ENCODE results near the gene BTBD17.
A peak's percentile ranks its signal among the peaks of the same experiment; 100 is the strongest.
"Not testable (repeated sequence)": the region's sequence is repeated elsewhere in the genome, so short reads cannot be mapped to it uniquely, and the experiment has no call there.

Gene BTBD17

GRCh38 chr17:74361230-74362068, at the start of gene BTBD17:
BTBD17 (minus strand) TSS chr17:74361868; CDS start chr17:74361819, 49 bp downstream.
- Mint-ChIP-seq H3K36me3 (ENCODE audit: insufficient read depth) (peaks cover 3% of the 10 kb centered on the region), H3K4me3 (no peak within 1 kb of the TSS), H3K27me3 (peaks cover 38% of the 10 kb centered on the region), H3K4me1 (no peaks in the 10 kb centered on the region), H3K27ac (ENCODE audit: low read depth) (no peak within 1 kb of the TSS), H3K9me3 (no peaks in the 10 kb centered on the region)
- no peak for DNase-seq (ENCODE audit: low spot score in 2 of 2)
- peak; percentile 43 for ATAC-seq (replicated peaks; ENCODE audit: extremely low read depth, poor library complexity, severe bottlenecking)

GRCh38 chr17:74410001-74410443, 48.4 kb upstream of the BTBD17 start:
- no peaks in the 10 kb centered on the region for H3K4me1 Mint-ChIP-seq
- no peaks in the 10 kb centered on the region for H3K36me3 Mint-ChIP-seq (ENCODE audit: insufficient read depth)
- H3K4me3 Mint-ChIP-seq: no peak overlapping the region
- peaks cover 20% of the 10 kb centered on the region for H3K27me3 Mint-ChIP-seq
- ATAC-seq (replicated peaks; ENCODE audit: extremely low read depth, poor library complexity, severe bottlenecking): no peak
- no peak overlapping the region for H3K27ac Mint-ChIP-seq (ENCODE audit: low read depth)
- no peak for DNase-seq (ENCODE audit: low spot score in 2 of 2)
- no peaks in the 10 kb centered on the region for H3K9me3 Mint-ChIP-seq

- no peaks in the 10 kb centered on the region for H3K4me1 Mint-ChIP-seq
- ATAC-seq (replicated peaks; ENCODE audit: extremely low read depth, poor library complexity, severe bottlenecking): no peak
- H3K36me3 Mint-ChIP-seq (ENCODE audit: insufficient read depth): no peaks in the 10 kb centered on the region
Measured at GRCh38 chr17:74408815-74409214, 47.1 kb upstream of the BTBD17 start.

GRCh38 chr17:74408262-74408661, 46.6 kb upstream of the BTBD17 start:
- no peak for DNase-seq (ENCODE audit: low spot score in 2 of 2)
- no peak for ATAC-seq (replicated peaks; ENCODE audit: extremely low read depth, poor library complexity, severe bottlenecking)
- Mint-ChIP-seq H3K36me3 (ENCODE audit: insufficient read depth) (no peaks in the 10 kb centered on the region), H3K27me3 (peaks cover 23% of the 10 kb centered on the region), H3K9me3 (no peaks in the 10 kb centered on the region), H3K4me1 (no peaks in the 10 kb centered on the region), H3K27ac (ENCODE audit: low read depth) (no peak overlapping the region), H3K4me3 (no peak overlapping the region)

More at GRCh38 chr17:74408815-74409214, 47.1 kb upstream of the BTBD17 start:
- H3K4me3 Mint-ChIP-seq: no peak overlapping the region
- H3K9me3 Mint-ChIP-seq: no peaks in the 10 kb centered on the region
- no peak for DNase-seq (ENCODE audit: low spot score in 2 of 2)
- no peak overlapping the region for H3K27ac Mint-ChIP-seq (ENCODE audit: low read depth)
- H3K27me3 Mint-ChIP-seq: peaks cover 29% of the 10 kb centered on the region

GRCh38 chr17:74407384-74407783, 45.7 kb upstream of the BTBD17 start:
- H3K4me1 Mint-ChIP-seq: no peaks in the 10 kb centered on the region
- H3K36me3 Mint-ChIP-seq (ENCODE audit: insufficient read depth): no peaks in the 10 kb centered on the region
- H3K27ac Mint-ChIP-seq (ENCODE audit: low read depth): no peak overlapping the region
- peaks cover 21% of the 10 kb centered on the region for H3K27me3 Mint-ChIP-seq
- no peak overlapping the region for H3K4me3 Mint-ChIP-seq
- no peaks in the 10 kb centered on the region for H3K9me3 Mint-ChIP-seq
- DNase-seq (ENCODE audit: low spot score in 2 of 2) (no peak), ATAC-seq (replicated peaks; ENCODE audit: extremely low read depth, poor library complexity, severe bottlenecking) (no peak)

- H3K9me3 Mint-ChIP-seq; ATAC-seq (replicated peaks; ENCODE audit: extremely low read depth, poor library complexity, severe bottlenecking); H3K27ac Mint-ChIP-seq (ENCODE audit: low read depth); H3K4me3 Mint-ChIP-seq; H3K27me3 Mint-ChIP-seq; H3K4me1 Mint-ChIP-seq; H3K36me3 Mint-ChIP-seq (ENCODE audit: insufficient read depth); DNase-seq (ENCODE audit: low spot score in 2 of 2): not testable (repeated sequence)
Measured at GRCh38 chr17:74405311-74405710, 43.6 kb upstream of the BTBD17 start.

- H3K4me3 Mint-ChIP-seq: no peak overlapping the region
- H3K4me1 Mint-ChIP-seq: no peaks in the 10 kb centered on the region
- H3K27ac Mint-ChIP-seq (ENCODE audit: low read depth): no peak overlapping the region
- ATAC-seq (replicated peaks; ENCODE audit: extremely low read depth, poor library complexity, severe bottlenecking): no peak
- peaks cover 10% of the 10 kb centered on the region for H3K27me3 Mint-ChIP-seq
- no peaks in the 10 kb centered on the region for H3K9me3 Mint-ChIP-seq
- no peak for DNase-seq (ENCODE audit: low spot score in 2 of 2)
- no peaks in the 10 kb centered on the region for H3K36me3 Mint-ChIP-seq (ENCODE audit: insufficient read depth)
Measured at GRCh38 chr17:74404789-74405188, 43.1 kb upstream of the BTBD17 start.

- Mint-ChIP-seq H3K4me3 (no peak overlapping the region), H3K27ac (ENCODE audit: low read depth) (no peak overlapping the region), H3K4me1 (no peaks in the 10 kb centered on the region), H3K27me3 (peaks cover 10% of the 10 kb centered on the region), H3K9me3 (no peaks in the 10 kb centered on the region), H3K36me3 (ENCODE audit: insufficient read depth) (no peaks in the 10 kb centered on the region)
- DNase-seq (ENCODE audit: low spot score in 2 of 2) (no peak), ATAC-seq (replicated peaks; ENCODE audit: extremely low read depth, poor library complexity, severe bottlenecking) (no peak)
Measured at GRCh38 chr17:74404218-74404617, 42.5 kb upstream of the BTBD17 start.

- no peak for ATAC-seq (replicated peaks; ENCODE audit: extremely low read depth, poor library complexity, severe bottlenecking)
- Mint-ChIP-seq H3K36me3 (ENCODE audit: insufficient read depth) (no peaks in the 10 kb centered on the region), H3K9me3 (no peaks in the 10 kb centered on the region), H3K4me3 (no peak overlapping the region), H3K27ac (ENCODE audit: low read depth) (no peak overlapping the region), H3K4me1 (no peaks in the 10 kb centered on the region), H3K27me3 (peaks cover 10% of the 10 kb centered on the region)
- no peak for DNase-seq (ENCODE audit: low spot score in 2 of 2)
Measured at GRCh38 chr17:74403512-74404137, 42.0 kb upstream of the BTBD17 start.

- no peak overlapping the region for H3K4me3 Mint-ChIP-seq
- ATAC-seq (replicated peaks; ENCODE audit: extremely low read depth, poor library complexity, severe bottlenecking): no peak
- no peaks in the 10 kb centered on the region for H3K4me1 Mint-ChIP-seq
- peaks cover 10% of the 10 kb centered on the region for H3K27me3 Mint-ChIP-seq
- no peaks in the 10 kb centered on the region for H3K36me3 Mint-ChIP-seq (ENCODE audit: insufficient read depth)
- H3K27ac Mint-ChIP-seq (ENCODE audit: low read depth): no peak overlapping the region
- no peaks in the 10 kb centered on the region for H3K9me3 Mint-ChIP-seq
- DNase-seq (ENCODE audit: low spot score in 2 of 2): no peak
Measured at GRCh38 chr17:74402048-74402447, 40.4 kb upstream of the BTBD17 start.

GRCh38 chr17:74396567-74396966, 34.9 kb upstream of the BTBD17 start:
- DNase-seq (ENCODE audit: low spot score in 2 of 2): no peak
- no peaks in the 10 kb centered on the region for H3K9me3 Mint-ChIP-seq
- no peaks in the 10 kb centered on the region for H3K27me3 Mint-ChIP-seq

GRCh38 chr17:74394977-74395376, 33.3 kb upstream of the BTBD17 start:
- H3K4me3 Mint-ChIP-seq: no peak overlapping the region

More at GRCh38 chr17:74396567-74396966, 34.9 kb upstream of the BTBD17 start:
- H3K27ac Mint-ChIP-seq (ENCODE audit: low read depth): no peak overlapping the region
- H3K36me3 Mint-ChIP-seq (ENCODE audit: insufficient read depth): no peaks in the 10 kb centered on the region
- H3K4me1 Mint-ChIP-seq: no peaks in the 10 kb centered on the region
- ATAC-seq (replicated peaks; ENCODE audit: extremely low read depth, poor library complexity, severe bottlenecking): no peak
- no peak overlapping the region for H3K4me3 Mint-ChIP-seq

More at GRCh38 chr17:74394977-74395376, 33.3 kb upstream of the BTBD17 start:
- H3K4me1 Mint-ChIP-seq: no peaks in the 10 kb centered on the region
- H3K9me3 Mint-ChIP-seq: no peaks in the 10 kb centered on the region
- H3K36me3 Mint-ChIP-seq (ENCODE audit: insufficient read depth): peaks cover 4% of the 10 kb centered on the region
- no peaks in the 10 kb centered on the region for H3K27me3 Mint-ChIP-seq
- ATAC-seq (replicated peaks; ENCODE audit: extremely low read depth, poor library complexity, severe bottlenecking) (no peak), DNase-seq (ENCODE audit: low spot score in 2 of 2) (no peak)
- H3K27ac Mint-ChIP-seq (ENCODE audit: low read depth): no peak overlapping the region

Measured in central memory CD8-positive, alpha-beta T cell (primary cell).